OCI-LY1 (cell line): ENCODE results near the gene BCAR1.

ENCODE experiments used
- EZH2 ChIP-seq: fragments of 200-600 bp; sonication (generic), shearing (Covaris generic); IDR thresholded peaks from 2 replicates; pipeline ENCODE4 v1.8.0; 2017; ENCODE audit warnings: borderline replicate concordance, mixed run types, mild to moderate bottlenecking, antibody characterized with exemption, low read length, moderate library complexity, mixed read lengths
- TF ChIP-seq, protein P1 (sequence below): fragments of 200-600 bp; sonication (generic), shearing (Covaris generic); IDR thresholded peaks from 2 replicates; pipeline ENCODE4 v1.5.1; 2017; ENCODE audit warnings: mild to moderate bottlenecking, antibody characterized with exemption, low read length, moderate library complexity, mixed read lengths

DNA sequence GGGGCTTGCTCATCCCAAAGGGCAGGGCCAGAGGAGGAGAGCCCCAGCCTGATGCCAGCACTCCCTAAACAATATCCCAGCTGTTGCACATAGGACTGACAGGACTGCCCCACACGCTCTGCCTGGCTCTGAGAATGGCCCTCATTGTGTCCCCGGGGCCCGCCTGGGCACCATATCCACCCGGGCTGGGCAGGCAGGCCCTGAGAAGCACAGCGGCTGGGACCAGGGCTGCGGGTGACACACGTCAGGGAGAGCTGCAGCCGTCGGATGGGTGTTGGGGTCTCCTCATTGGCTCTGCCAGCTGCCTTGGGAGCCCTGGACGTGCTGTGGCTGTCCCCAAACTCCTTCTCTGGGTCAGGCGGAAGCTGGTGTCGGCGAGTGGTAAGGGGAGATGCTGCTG, 4.2 kb downstream of the BCAR1 start:
- TF ChIP-seq, protein P1, sequence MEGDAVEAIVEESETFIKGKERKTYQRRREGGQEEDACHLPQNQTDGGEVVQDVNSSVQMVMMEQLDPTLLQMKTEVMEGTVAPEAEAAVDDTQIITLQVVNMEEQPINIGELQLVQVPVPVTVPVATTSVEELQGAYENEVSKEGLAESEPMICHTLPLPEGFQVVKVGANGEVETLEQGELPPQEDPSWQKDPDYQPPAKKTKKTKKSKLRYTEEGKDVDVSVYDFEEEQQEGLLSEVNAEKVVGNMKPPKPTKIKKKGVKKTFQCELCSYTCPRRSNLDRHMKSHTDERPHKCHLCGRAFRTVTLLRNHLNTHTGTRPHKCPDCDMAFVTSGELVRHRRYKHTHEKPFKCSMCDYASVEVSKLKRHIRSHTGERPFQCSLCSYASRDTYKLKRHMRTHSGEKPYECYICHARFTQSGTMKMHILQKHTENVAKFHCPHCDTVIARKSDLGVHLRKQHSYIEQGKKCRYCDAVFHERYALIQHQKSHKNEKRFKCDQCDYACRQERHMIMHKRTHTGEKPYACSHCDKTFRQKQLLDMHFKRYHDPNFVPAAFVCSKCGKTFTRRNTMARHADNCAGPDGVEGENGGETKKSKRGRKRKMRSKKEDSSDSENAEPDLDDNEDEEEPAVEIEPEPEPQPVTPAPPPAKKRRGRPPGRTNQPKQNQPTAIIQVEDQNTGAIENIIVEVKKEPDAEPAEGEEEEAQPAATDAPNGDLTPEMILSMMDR = no peak
- no peak for TF ChIP-seq EZH2
